ENCODE measurements around the gene L3MBTL2.
"Not testable (repeated sequence)": the region's sequence is repeated elsewhere in the genome, so short reads cannot be mapped to it uniquely, and the experiment has no call there.

L3MBTL2 gene

GRCh38 chr22:41242396-41243117, 37.4 kb downstream of the L3MBTL2 start:
- no peak for DNase-seq

GRCh38 chr22:41243361-41243760, 38.2 kb downstream of the L3MBTL2 start:
- no peak for DNase-seq

GRCh38 chr22:41245917-41246499, 40.9 kb downstream of the L3MBTL2 start:
- no peak for DNase-seq

- DNase-seq = no peak
Measured at GRCh38 chr22:41247703-41248102, 42.6 kb downstream of the L3MBTL2 start.

GRCh38 chr22:41248314-41248713, 43.2 kb downstream of the L3MBTL2 start:
- no peak for DNase-seq

- DNase-seq = no peak
Measured at GRCh38 chr22:41248758-41249157, 43.6 kb downstream of the L3MBTL2 start.

- DNase-seq = no peak
Measured at GRCh38 chr22:41249442-41249841, 44.3 kb downstream of the L3MBTL2 start.

GRCh38 chr22:41250127-41250526, 45.0 kb downstream of the L3MBTL2 start:
- DNase-seq = no peak

- no peak for DNase-seq
Measured at GRCh38 chr22:41252365-41252764, 47.3 kb downstream of the L3MBTL2 start.

GRCh38 chr22:41254230-41254629, 49.1 kb downstream of the L3MBTL2 start:
- no peak for DNase-seq

GRCh38 chr22:41256254-41257253, 51.4 kb downstream of the L3MBTL2 start:
- DNase-seq = no peak

GRCh38 chr22:41257696-41258095, 52.6 kb downstream of the L3MBTL2 start:
- no peak for DNase-seq

- not testable (repeated sequence) for DNase-seq
Measured at GRCh38 chr22:41259756-41260155, 54.6 kb downstream of the L3MBTL2 start.

- no peak for DNase-seq
Measured at GRCh38 chr22:41260871-41261270, 55.8 kb downstream of the L3MBTL2 start.

GRCh38 chr22:41261541-41262249, 56.6 kb downstream of the L3MBTL2 start:
- no peak for DNase-seq

- no peak for DNase-seq
Measured at GRCh38 chr22:41262250-41262765, 57.2 kb downstream of the L3MBTL2 start.

- no peak for DNase-seq
Measured at GRCh38 chr22:41263704-41264103, 58.6 kb downstream of the L3MBTL2 start.

- no peak for DNase-seq
Measured at GRCh38 chr22:41264408-41264941, 59.4 kb downstream of the L3MBTL2 start.

- DNase-seq = no peak
Measured at GRCh38 chr22:41267958-41268357, 62.8 kb downstream of the L3MBTL2 start.

GRCh38 chr22:41271787-41272186, 66.7 kb downstream of the L3MBTL2 start:
- no peak for DNase-seq

GRCh38 chr22:41273128-41273527, 68.0 kb downstream of the L3MBTL2 start:
- DNase-seq = no peak

- no peak for DNase-seq
Measured at GRCh38 chr22:41274856-41275255, 69.7 kb downstream of the L3MBTL2 start.
